OCI-LY1 (cell line): Measurements from ENCODE around the gene CCNH.

Experiments used
- EZH2 ChIP-seq: fragments of 200-600 bp; sonication (generic), shearing (Covaris generic); IDR thresholded peaks from 2 replicates; pipeline ENCODE4 v1.8.0; 2017; ENCODE audit warnings: borderline replicate concordance, mixed run types, mild to moderate bottlenecking, antibody characterized with exemption, low read length, moderate library complexity, mixed read lengths
- TF ChIP-seq, protein P1 (sequence below): fragments of 200-600 bp; sonication (generic), shearing (Covaris generic); IDR thresholded peaks from 2 replicates; pipeline ENCODE4 v1.5.1; 2017; ENCODE audit warnings: mild to moderate bottlenecking, antibody characterized with exemption, low read length, moderate library complexity, mixed read lengths

DNA sequence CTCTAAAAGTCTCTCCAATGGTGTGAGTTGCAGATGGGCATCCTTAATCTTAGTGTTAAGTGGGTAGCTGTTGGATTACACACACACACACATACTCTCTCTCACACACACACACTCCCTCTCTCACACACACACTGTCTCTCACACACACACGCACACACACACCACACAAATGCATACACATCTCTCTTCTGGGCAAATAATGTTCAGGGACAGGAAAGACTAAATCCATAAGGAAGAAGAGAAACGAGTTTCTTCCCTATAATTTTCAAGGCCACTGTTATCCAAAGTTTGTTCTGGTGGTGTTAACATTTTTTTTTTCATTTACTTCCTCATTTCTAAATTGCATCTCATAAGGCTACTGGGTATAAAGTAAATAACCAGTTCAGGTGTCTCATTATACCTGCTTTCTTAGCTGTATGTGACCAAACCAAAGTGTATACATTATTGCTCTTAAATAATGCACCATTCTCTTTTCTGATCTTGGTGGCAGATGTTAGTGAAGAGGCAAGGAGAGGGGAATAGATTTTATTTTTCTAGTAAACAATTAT, 22.5 kb upstream of the CCNH start:
- TF ChIP-seq, protein P1, sequence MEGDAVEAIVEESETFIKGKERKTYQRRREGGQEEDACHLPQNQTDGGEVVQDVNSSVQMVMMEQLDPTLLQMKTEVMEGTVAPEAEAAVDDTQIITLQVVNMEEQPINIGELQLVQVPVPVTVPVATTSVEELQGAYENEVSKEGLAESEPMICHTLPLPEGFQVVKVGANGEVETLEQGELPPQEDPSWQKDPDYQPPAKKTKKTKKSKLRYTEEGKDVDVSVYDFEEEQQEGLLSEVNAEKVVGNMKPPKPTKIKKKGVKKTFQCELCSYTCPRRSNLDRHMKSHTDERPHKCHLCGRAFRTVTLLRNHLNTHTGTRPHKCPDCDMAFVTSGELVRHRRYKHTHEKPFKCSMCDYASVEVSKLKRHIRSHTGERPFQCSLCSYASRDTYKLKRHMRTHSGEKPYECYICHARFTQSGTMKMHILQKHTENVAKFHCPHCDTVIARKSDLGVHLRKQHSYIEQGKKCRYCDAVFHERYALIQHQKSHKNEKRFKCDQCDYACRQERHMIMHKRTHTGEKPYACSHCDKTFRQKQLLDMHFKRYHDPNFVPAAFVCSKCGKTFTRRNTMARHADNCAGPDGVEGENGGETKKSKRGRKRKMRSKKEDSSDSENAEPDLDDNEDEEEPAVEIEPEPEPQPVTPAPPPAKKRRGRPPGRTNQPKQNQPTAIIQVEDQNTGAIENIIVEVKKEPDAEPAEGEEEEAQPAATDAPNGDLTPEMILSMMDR = no peak
- no peak for TF ChIP-seq EZH2
